Adrenal gland (tissue), 12 donors: ENCODE results near the gene POLG2. TPM values are rescaled to one million over a fixed set of nuclear protein-coding genes. Genes with fewer than 3 reads are reported as not detected.
A peak's percentile ranks its signal among the peaks of the same experiment; 100 is the strongest.

Experiments
- DNase-seq, 7 donors: peaks; one replicate each; pipeline ENCODE4 v3.0.0-alpha.2; 2019 to 2020
- H3K27ac ChIP-seq, 5 donors: fragments of 200-600 bp; sonication (generic) in 4 of 5; 1 replicate in 3 of 5; 2 replicates in 2 of 5; pipeline versions ENCODE4 v1.5.1 to v1.8.0; 2016 to 2020; ENCODE audit warnings: mild to moderate bottlenecking in 1 of 5
- H3K27me3 ChIP-seq: fragments of 200-600 bp; 2 replicates; pipeline ENCODE4 v1.8.0; 2021
- H3K36me3 ChIP-seq, 2 donors: fragments of 200-600 bp; replicated peaks in 1 of 2; 1 replicate in 1 of 2; 2 replicates in 1 of 2; pipeline versions ENCODE4 v1.5.1 to v1.8.0; 2018 to 2022
- H3K4me1 ChIP-seq, 2 donors: fragments of 200-600 bp; replicated peaks in 1 of 2; 1 replicate in 1 of 2; 2 replicates in 1 of 2; pipeline versions ENCODE4 v1.5.1 to v1.8.0; 2018 to 2021
- H3K4me3 ChIP-seq, 4 donors: fragments of 200-600 bp; sonication (generic) in 3 of 4; one replicate each; pipeline ENCODE4 v1.5.1; 2016 to 2018
- H3K9me3 ChIP-seq, 3 donors: fragments of 200-600 bp; sonication (generic) in 1 of 3; replicated peaks in 1 of 3; 1 replicate in 2 of 3; 2 replicates in 1 of 3; pipeline versions ENCODE4 v1.5.1 to v1.8.0; 2016 to 2021
- POLR2A ChIP-seq, 2 donors: fragments of 450-650 bp; IDR thresholded peaks; one replicate each; pipeline ENCODE4 v1.6.1; 2017; ENCODE audit warnings: antibody characterized with exemption in 2 of 2, mild to moderate bottlenecking in 2 of 2, moderate library complexity in 1 of 2
- WGBS, 4 donors: extraction: QIAGEN DNeasy Blood & Tissue Kit in 2 of 4; methylation state at CpG; one replicate each; pipeline versions ENCODE4 v1.1.5 to v1.1.7; 2013 to 2017; 5-methylcytosine and 5-hydroxymethylcytosine counted together
- intact Hi-C, 2 donors: fragments of 100-400 bp; cut with DNase I; formaldehyde crosslinking; loops; one replicate each; pipeline versions ENCODE4 v1.14.1 to v1.15.0; 2022 to 2023
- polyA plus RNA-seq, 3 donors: library from polyadenylated mRNA; stranded (reverse); fragments of 200-250 nt in 2 of 3; fragments of 350-450 nt in 1 of 3; fragmentation: Illumina TruSeq in 1 of 3; extraction: RNeasy Lipid Tissue Mini Kit (QIAGEN cat#74804) in 1 of 3; gene quantifications; one replicate each; pipeline ENCODE4 v1.2.3, GENCODE V29; 2013 to 2014
- total RNA-seq, 9 donors: library from RNA; depleted of rRNA in 4 of 9; stranded (reverse); fragments of >200 nt in 4 of 9; fragments of 120-200 nt in 1 of 9; fragmentation: NEBNext Ultra II Directional in 1 of 9; extraction: Animal tissue kit (Norgen Biotek cat#: 25700) in 1 of 9; gene quantifications; one replicate each; pipeline versions ENCODE4 v1.1.0 to v1.2.4, GENCODE V29; 2013 to 2023
- TF ChIP-seq, protein P1 (sequence below), 6 experiments: fragments of 450-650 bp in 4 of 6; fragments of 200-600 bp in 2 of 6; sonication (generic) in 1 of 6; IDR thresholded peaks; 1 replicate in 5 of 6; 2 replicates in 1 of 6; pipeline versions ENCODE4 v1.5.1 to v1.8.0; 2016 to 2021; ENCODE audit warnings: antibody characterized with exemption in 6 of 6, mild to moderate bottlenecking in 2 of 6, moderate library complexity in 1 of 6
- donor health status: healthy with polysubstance abuse.
- donor health status: Bipolar disorder and iron deficiency.
- donor health status: DM: yes; HTN: yes; CAD: no.
- donor health status: DM: no; HTN: no; CAD: no.
- donor health status: DM: no; HTN: no; CAD: no.
- donor health status: DM: yes; HTN: yes; CAD: no.

Gene POLG2
- total and polyA plus RNA-seq, 12 donors, result 3.1 to 28.7 (median 11.1) TPM

- Histone ChIP-seq H3K4me1 (peaks cover 5 to 6% of the 10 kb centered on the region in 2 donors), H3K9me3 (no peaks in the 10 kb centered on the region), H3K27ac (no peak overlapping the region), H3K36me3 (peaks cover 0 to 52% of the 10 kb centered on the region in 2 donors), H3K27me3 (no peaks in the 10 kb centered on the region), H3K4me3 (no peak overlapping the region)
- WGBS, 4 donors, result 90 to 94% (median 93%) methylated on average over 7 of the region's 7 CpGs
- DNase-seq, result no peak
- TF ChIP-seq POLR2A (IDR thresholded peaks at IDR 0.05), result no peak
- TF ChIP-seq, protein P1, sequence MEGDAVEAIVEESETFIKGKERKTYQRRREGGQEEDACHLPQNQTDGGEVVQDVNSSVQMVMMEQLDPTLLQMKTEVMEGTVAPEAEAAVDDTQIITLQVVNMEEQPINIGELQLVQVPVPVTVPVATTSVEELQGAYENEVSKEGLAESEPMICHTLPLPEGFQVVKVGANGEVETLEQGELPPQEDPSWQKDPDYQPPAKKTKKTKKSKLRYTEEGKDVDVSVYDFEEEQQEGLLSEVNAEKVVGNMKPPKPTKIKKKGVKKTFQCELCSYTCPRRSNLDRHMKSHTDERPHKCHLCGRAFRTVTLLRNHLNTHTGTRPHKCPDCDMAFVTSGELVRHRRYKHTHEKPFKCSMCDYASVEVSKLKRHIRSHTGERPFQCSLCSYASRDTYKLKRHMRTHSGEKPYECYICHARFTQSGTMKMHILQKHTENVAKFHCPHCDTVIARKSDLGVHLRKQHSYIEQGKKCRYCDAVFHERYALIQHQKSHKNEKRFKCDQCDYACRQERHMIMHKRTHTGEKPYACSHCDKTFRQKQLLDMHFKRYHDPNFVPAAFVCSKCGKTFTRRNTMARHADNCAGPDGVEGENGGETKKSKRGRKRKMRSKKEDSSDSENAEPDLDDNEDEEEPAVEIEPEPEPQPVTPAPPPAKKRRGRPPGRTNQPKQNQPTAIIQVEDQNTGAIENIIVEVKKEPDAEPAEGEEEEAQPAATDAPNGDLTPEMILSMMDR (IDR thresholded peaks at IDR 0.05), result no peak
- intact Hi-C loops, result no loop called here
Observed at GRCh38 chr17:64538508-64539130, 41.8 kb upstream of the POLG2 start.

DNA sequence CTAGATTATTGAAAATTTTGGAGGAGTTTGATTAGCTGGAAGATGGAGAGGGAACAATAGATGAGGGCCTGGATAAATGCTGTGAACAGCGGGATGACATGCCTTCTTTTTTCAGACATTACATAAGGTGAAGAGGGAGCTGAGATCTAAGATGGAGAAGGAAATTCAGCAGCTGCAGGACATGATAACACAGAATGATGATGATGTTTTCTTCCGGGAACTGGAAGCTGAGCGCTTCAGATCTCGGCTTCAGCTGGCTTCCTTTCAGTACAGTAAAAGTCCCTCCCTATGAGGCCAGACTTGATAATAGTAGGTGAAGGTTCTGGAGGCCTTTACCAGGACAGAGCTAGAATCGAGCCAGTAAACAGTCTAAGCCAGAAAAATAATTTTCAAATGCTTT, 40.6 kb upstream of the POLG2 start:
- Histone ChIP-seq H3K27ac (peak overlapping the region in 1 of 5 donors; percentile 45), H3K27me3 (no peaks in the 10 kb centered on the region), H3K4me3 (no peak overlapping the region), H3K9me3 (no peaks in the 10 kb centered on the region), H3K36me3 (peaks cover 0 to 62% of the 10 kb centered on the region in 2 donors), H3K4me1 (peaks cover 5 to 7% of the 10 kb centered on the region in 2 donors)
- intact Hi-C loops, result no loop called here
- WGBS, 4 donors, result 56 to 66% (median 62%) methylated on average over 5 of the region's 5 CpGs
- TF ChIP-seq POLR2A (IDR thresholded peaks at IDR 0.05), result no peak
- TF ChIP-seq, protein P1 (IDR thresholded peaks at IDR 0.05), result no peak
- DNase-seq, result no peak

- Histone ChIP-seq H3K36me3 (peaks cover 0 to 67% of the 10 kb centered on the region in 2 donors), H3K9me3 (no peaks in the 10 kb centered on the region), H3K4me3 (no peak overlapping the region), H3K27ac (peak overlapping the region in 1 of 5 donors; percentile 45), H3K27me3 (no peaks in the 10 kb centered on the region), H3K4me1 (peaks cover 10 to 13% of the 10 kb centered on the region in 2 donors)
- TF ChIP-seq, protein P1 (IDR thresholded peaks at IDR 0.05), result no peak
- no peak for TF ChIP-seq POLR2A (IDR thresholded peaks at IDR 0.05)
- DNase-seq, result no peak
- 86 to 93% (median 90%) methylated on average over 2 of the region's 2 CpGs for WGBS, 4 donors
- intact Hi-C loops, result no loop called here
Observed at GRCh38 chr17:64536913-64537312, 40.1 kb upstream of the POLG2 start.

- Histone ChIP-seq H3K9me3 (no peaks in the 10 kb centered on the region), H3K27me3 (no peaks in the 10 kb centered on the region), H3K36me3 (peaks cover 0 to 81% of the 10 kb centered on the region in 2 donors), H3K4me1 (peaks cover 13 to 20% of the 10 kb centered on the region in 2 donors), H3K4me3 (no peak overlapping the region), H3K27ac (no peak overlapping the region)
- TF ChIP-seq, protein P1 (IDR thresholded peaks at IDR 0.05), result no peak
- no peak for TF ChIP-seq POLR2A (IDR thresholded peaks at IDR 0.05)
- no peak for DNase-seq
- 73 to 81% (median 76%) methylated on average over 6 of the region's 6 CpGs for WGBS, 4 donors
- intact Hi-C loops, result no loop called here
Observed at GRCh38 chr17:64535357-64535756, 38.5 kb upstream of the POLG2 start.
